ENCODE data around the gene THAP10.

The THAP10 gene

GRCh38 chr15:70853318-70853972 lies 38.8 kb downstream of the THAP10 start:
- no peak for DNase-seq (ENCODE audit: low read depth, low spot score)
- POLR2A ChIA-PET = interaction anchor here (0.8 to 1.7 kb wide), 8 partner anchors 10 to 158 kb away, joined by 3 to 7 read pairs (median 3); no protein-coding TSS in a partner anchor
- TF ChIP-seq, protein P1, sequence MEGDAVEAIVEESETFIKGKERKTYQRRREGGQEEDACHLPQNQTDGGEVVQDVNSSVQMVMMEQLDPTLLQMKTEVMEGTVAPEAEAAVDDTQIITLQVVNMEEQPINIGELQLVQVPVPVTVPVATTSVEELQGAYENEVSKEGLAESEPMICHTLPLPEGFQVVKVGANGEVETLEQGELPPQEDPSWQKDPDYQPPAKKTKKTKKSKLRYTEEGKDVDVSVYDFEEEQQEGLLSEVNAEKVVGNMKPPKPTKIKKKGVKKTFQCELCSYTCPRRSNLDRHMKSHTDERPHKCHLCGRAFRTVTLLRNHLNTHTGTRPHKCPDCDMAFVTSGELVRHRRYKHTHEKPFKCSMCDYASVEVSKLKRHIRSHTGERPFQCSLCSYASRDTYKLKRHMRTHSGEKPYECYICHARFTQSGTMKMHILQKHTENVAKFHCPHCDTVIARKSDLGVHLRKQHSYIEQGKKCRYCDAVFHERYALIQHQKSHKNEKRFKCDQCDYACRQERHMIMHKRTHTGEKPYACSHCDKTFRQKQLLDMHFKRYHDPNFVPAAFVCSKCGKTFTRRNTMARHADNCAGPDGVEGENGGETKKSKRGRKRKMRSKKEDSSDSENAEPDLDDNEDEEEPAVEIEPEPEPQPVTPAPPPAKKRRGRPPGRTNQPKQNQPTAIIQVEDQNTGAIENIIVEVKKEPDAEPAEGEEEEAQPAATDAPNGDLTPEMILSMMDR (IDR thresholded peaks at IDR 0.05; ENCODE audit: insufficient read depth, low read length, missing control alignments) = no peak
- CTCF ChIA-PET = interaction anchor here (1.8 to 3.7 kb wide), 5 partner anchors 15 to 131 kb away, joined by 7 to 17 read pairs (median 15); no protein-coding TSS in a partner anchor
- peak overlapping the region; percentile 89 for H3K4me3 ChIP-seq (ENCODE audit: low read depth, low read length)

DNA sequence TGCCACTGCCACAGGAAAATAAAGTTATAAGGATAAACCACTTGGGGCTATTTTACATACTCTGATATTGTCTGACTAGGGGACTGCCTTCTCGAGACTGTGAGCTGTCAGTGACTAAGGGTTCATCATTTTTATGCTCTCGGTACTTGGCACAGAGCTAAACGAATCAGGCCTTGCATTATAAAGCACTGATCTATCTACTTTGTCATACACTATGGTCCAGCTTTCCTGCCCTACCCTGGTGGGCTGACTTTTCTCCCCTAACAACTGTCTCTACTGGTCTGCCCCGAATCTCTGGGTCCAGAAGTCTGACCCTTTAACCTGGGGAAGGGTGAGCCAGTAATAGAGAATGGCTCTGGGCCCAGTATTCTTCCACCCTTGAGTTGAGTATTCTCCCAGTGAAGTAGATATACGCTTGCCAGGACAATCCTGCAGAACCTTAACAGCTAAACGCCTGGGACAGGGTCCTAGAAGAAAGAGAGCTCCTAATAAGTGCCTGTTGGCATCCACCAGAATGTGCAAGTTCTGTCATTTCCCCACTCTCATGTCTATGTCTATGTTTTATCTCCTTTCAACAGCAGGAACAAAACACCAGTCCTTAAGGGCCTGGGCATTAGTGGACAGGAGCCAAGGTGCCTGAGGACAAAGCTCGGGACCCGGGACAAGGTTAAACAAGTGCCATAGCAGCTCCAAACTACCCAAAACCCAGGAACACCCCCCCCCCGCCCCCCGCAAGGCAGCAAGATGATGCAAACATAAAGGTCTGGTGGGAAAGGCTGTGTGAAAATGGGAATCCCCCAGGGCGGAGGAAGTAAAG lies 39.5 kb downstream of the THAP10 start:
- CTCF ChIA-PET = interaction anchor here (0.8 to 3.7 kb wide), 10 partner anchors 11 to 130 kb away, joined by 3 to 17 read pairs (median 4); no protein-coding TSS in a partner anchor
- DNase-seq (ENCODE audit: low read depth, low spot score) = no peak
- peak overlapping the region; percentile 89 for H3K4me3 ChIP-seq (ENCODE audit: low read depth, low read length)
- POLR2A ChIA-PET = interaction anchor here (0.9 to 1.7 kb wide), 9 partner anchors 9 to 159 kb away, joined by 3 to 7 read pairs (median 3); partner anchors contain the start of gene UACA
- TF ChIP-seq, protein P1 (IDR thresholded peaks at IDR 0.05; ENCODE audit: insufficient read depth, low read length, missing control alignments) = no peak

GRCh38 chr15:70851889-70852288 lies 40.3 kb downstream of the THAP10 start:
- no peak for DNase-seq (ENCODE audit: low read depth, low spot score)
- POLR2A ChIA-PET = interaction anchor here (0.9 to 1.7 kb wide), 8 partner anchors 8 to 88 kb away, joined by 3 to 7 read pairs (median 4); partner anchors contain the start of gene UACA
- CTCF ChIA-PET = interaction anchor here (0.8 to 3.7 kb wide), 11 partner anchors 9 to 130 kb away, joined by 3 to 17 read pairs (median 5); no protein-coding TSS in a partner anchor
- TF ChIP-seq, protein P1 (IDR thresholded peaks at IDR 0.05; ENCODE audit: insufficient read depth, low read length, missing control alignments) = no peak
- H3K4me3 ChIP-seq (ENCODE audit: low read depth, low read length) = peak overlapping the region; percentile 89

DNA sequence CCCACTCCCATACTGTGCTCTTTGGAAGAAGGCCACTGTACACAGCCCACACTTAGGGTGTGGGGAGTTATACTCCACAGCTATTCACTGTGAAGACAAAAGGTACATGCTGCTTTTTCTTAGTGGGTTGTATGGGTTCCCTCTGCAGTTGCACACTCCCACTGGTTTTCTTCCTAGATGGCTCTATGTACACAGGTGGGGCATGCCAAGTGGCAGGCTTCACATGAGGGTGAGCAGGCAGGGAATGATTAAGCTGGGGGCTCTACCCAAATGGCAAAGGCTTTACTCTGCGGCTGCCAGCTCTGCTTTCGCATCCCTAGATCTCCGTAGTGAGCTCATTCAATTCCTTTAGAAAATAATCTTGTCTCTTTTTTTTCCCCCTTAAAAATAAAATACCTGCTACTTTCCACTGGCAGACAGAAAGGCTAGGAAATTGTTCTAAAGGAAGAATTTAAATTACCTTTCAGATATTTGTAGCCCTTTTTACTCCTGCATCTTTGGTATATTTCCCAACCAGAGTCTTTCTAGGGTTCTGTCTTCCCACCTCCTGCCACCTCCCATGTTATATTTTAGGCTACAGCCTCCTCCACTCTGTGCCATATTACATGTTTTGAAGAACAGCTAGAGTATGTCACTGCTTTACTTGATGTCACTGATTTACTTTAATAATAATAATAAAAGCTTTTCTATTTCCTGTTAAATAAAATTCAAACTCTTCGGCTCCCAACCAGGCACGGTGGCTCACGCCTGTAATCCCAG lies 46.5 kb downstream of the THAP10 start:
- ChIA-PET POLR2A (interaction anchor here (0.6 kb wide), 1 partner anchor 24 kb away, joined by 3 read pairs; no protein-coding TSS in a partner anchor), CTCF (interaction anchor here (0.9 to 3.1 kb wide), 8 partner anchors 9 to 123 kb away, joined by 3 to 13 read pairs (median 4); no protein-coding TSS in a partner anchor)
- TF ChIP-seq, protein P1 (IDR thresholded peaks at IDR 0.05; ENCODE audit: insufficient read depth, low read length, missing control alignments) = no peak
- H3K4me3 ChIP-seq (ENCODE audit: low read depth, low read length) = no peak overlapping the region
- DNase-seq (ENCODE audit: low read depth, low spot score) = no peak

DNA sequence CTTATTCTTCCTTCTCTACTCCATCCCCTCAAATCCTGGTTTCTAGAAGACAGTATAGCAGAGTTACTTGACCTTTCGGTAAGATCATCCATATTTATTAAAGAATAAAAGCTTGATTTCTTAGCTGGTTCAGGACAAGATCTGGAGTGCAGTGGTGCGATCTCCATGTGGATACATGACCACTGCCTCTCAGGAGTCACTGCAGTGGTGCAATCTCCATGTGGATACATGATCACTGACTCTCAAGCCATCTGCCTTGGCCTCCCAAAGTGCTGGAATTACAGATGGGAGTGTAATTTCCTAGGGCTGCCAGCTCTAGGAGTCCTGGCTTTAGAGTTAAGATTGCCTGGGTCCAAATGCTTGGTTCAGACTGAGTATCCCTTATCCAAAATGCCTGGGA lies 54.8 kb downstream of the THAP10 start:
- DNase-seq (ENCODE audit: low read depth, low spot score) = no peak
- ChIA-PET CTCF (interaction anchor here (1.2 to 1.3 kb wide), 2 partner anchors 26 to 158 kb away, joined by 3 read pairs; no protein-coding TSS in a partner anchor), POLR2A (no interaction called here)

More for the DNA sequence above, 54.8 kb downstream of the THAP10 start:
- TF ChIP-seq, protein P1 (IDR thresholded peaks at IDR 0.05; ENCODE audit: insufficient read depth, low read length, missing control alignments) = no peak
- no peak overlapping the region for H3K4me3 ChIP-seq (ENCODE audit: low read depth, low read length)

Data from AG04449 (cell line).